Spleen (tissue), 11 donors: Measurements from ENCODE around the gene SPATA3. TPM values are rescaled to one million over a fixed set of nuclear protein-coding genes. Genes with fewer than 3 reads are reported as not detected.

ENCODE experiments used
- DNase-seq: peaks from one replicate; pipeline ENCODE4 v3.0.0-alpha.2; 2020
- H3K27ac ChIP-seq, 8 donors: fragments of 200-600 bp; sonication (generic) in 7 of 8; 1 replicate in 4 of 8; 2 replicates in 4 of 8; pipeline versions ENCODE4 v1.5.0 to v1.8.0; 2016 to 2021; ENCODE audit warnings: inconsistent platforms in 4 of 8, mild to moderate bottlenecking in 4 of 8, moderate library complexity in 1 of 8
- H3K27me3 ChIP-seq, 7 donors: fragments of 200-600 bp; sonication (generic) in 6 of 7; replicated peaks in 1 of 7; 1 replicate in 4 of 7; 2 replicates in 3 of 7; pipeline versions ENCODE4 v1.5.0 to v1.8.0; 2016 to 2021; ENCODE audit warnings: inconsistent platforms in 3 of 7, mild to moderate bottlenecking in 1 of 7
- H3K36me3 ChIP-seq, 6 donors: fragments of 200-600 bp; sonication (generic) in 5 of 6; 1 replicate in 4 of 6; 2 replicates in 2 of 6; pipeline versions ENCODE4 v1.5.0 to v1.8.0; 2016 to 2021; ENCODE audit warnings: inconsistent platforms in 2 of 6
- H3K4me1 ChIP-seq, 6 donors: fragments of 200-600 bp; sonication (generic) in 5 of 6; 1 replicate in 3 of 6; 2 replicates in 3 of 6; pipeline versions ENCODE4 v1.5.0 to v1.8.0; 2016 to 2021; ENCODE audit warnings: inconsistent platforms in 3 of 6
- H3K4me3 ChIP-seq, 8 donors: fragments of 200-600 bp; sonication (generic) in 7 of 8; 1 replicate in 4 of 8; 2 replicates in 4 of 8; pipeline versions ENCODE4 v1.5.0 to v1.8.0; 2016 to 2021; ENCODE audit warnings: inconsistent platforms in 4 of 8, mild to moderate bottlenecking in 4 of 8, moderate library complexity in 2 of 8
- H3K9me3 ChIP-seq, 8 donors: fragments of 200-600 bp; sonication (generic) in 7 of 8; 1 replicate in 4 of 8; 2 replicates in 4 of 8; pipeline versions ENCODE4 v1.5.0 to v1.8.0; 2016 to 2021; ENCODE audit warnings: inconsistent platforms in 4 of 8
- CTCF ChIP-seq, 11 experiments: fragments of 200-600 bp in 7 of 11; fragments of 450-650 bp in 4 of 11; sonication (generic) in 4 of 11; IDR thresholded peaks in 8 of 11; conservative IDR thresholded peaks in 3 of 11; 1 replicate in 7 of 11; 2 replicates in 4 of 11; pipeline versions ENCODE4 v1.4.0 to v1.8.0; 2016 to 2021; ENCODE audit warnings: antibody characterized with exemption in 11 of 11, inconsistent platforms in 4 of 11, mild to moderate bottlenecking in 1 of 11
- POLR2A ChIP-seq, 3 donors: fragments of 450-650 bp; IDR thresholded peaks; one replicate each; pipeline ENCODE4 v1.5.1; 2017; ENCODE audit warnings: antibody characterized with exemption in 3 of 3, mild to moderate bottlenecking in 1 of 3
- POLR2AphosphoS5 ChIP-seq, 3 donors: sonication (generic); formaldehyde crosslinking; IDR thresholded peaks; one replicate each; pipeline ENCODE4 v1.5.1; 2017; ENCODE audit warnings: antibody characterized with exemption in 3 of 3
- WGBS, 5 donors: extraction: QIAGEN DNeasy Blood & Tissue Kit in 3 of 5; methylation state at CpG; one replicate each; pipeline versions ENCODE4 v1.1.5 to v1.1.7; 2013 to 2018; 5-methylcytosine and 5-hydroxymethylcytosine counted together
- intact Hi-C: fragments of 100-400 bp; cut with DNase I; formaldehyde crosslinking; loops from one replicate; pipeline ENCODE4 v1.15.0; 2023; ENCODE audit warnings: low total_unique reads
- polyA plus RNA-seq, 3 donors: library from polyadenylated mRNA; stranded (reverse); fragments of 200-250 nt; gene quantifications; one replicate each; pipeline ENCODE4 v1.2.1, GENCODE V29; 2013
- total RNA-seq, 7 donors: library from RNA; depleted of rRNA in 3 of 7; stranded (reverse); fragments of >200 nt in 3 of 7; fragmentation: NEBNext Ultra II Directional in 4 of 7; extraction: Animal tissue kit (Norgen Biotek cat#: 25700) in 4 of 7; gene quantifications; one replicate each; pipeline versions ENCODE4 v1.1.0 to v1.2.1, GENCODE V29; 2016 to 2021
- donor health status: healthy with polysubstance abuse.
- donor health status: DM: no; HTN: no; CAD: no; lungs with moderate emphysema.
- donor health status: DM: no; HTN: no; CAD: no.
- donor health status: Bipolar disorder and iron deficiency.
- donor health status: healthy.
- donor health status: DM: no; HTN: no; CAD: no.
- donor health status: DM: yes; HTN: yes; CAD: no.

Gene SPATA3
- total and polyA plus RNA-seq, 10 donors, result not detected

GRCh38 chr2:230996661-230997060, 740 bp downstream of the SPATA3 start:
- TF ChIP-seq POLR2AphosphoS5 (IDR thresholded peaks at IDR 0.05) (no peak), POLR2A (IDR thresholded peaks at IDR 0.05) (no peak)
- H3K4me3 ChIP-seq, result no peak overlapping the region
- intact Hi-C loops, result no loop called here

GRCh38 chr2:230998882-230999281, 3.0 kb downstream of the SPATA3 start:
- Histone ChIP-seq H3K9me3 (peaks cover 0 to 4% (median 0%) of the 10 kb centered on the region in 8 donors), H3K36me3 (no peaks in the 10 kb centered on the region), H3K4me1 (no peaks in the 10 kb centered on the region), H3K27ac (no peak overlapping the region), H3K4me3 (no peak overlapping the region), H3K27me3 (peaks cover 0 to 77% (median 20%) of the 10 kb centered on the region in 7 donors)
- 84 to 94% (median 88%) methylated on average over 2 of the region's 2 CpGs for WGBS, 5 donors
- no peak for TF ChIP-seq CTCF (IDR thresholded peaks at IDR 0.05 in 8 of 11, conservative IDR thresholded peaks at IDR 0.05 in 3 of 11)
- TF ChIP-seq POLR2A (IDR thresholded peaks at IDR 0.05), result no peak
- DNase-seq, result no peak
- intact Hi-C loops, result no loop called here

More at GRCh38 chr2:230996661-230997060, 740 bp downstream of the SPATA3 start:
- peaks cover 0 to 4% (median 0%) of the 10 kb centered on the region in 8 donors for H3K9me3 ChIP-seq
- H3K36me3 ChIP-seq, result no peaks in the 10 kb centered on the region
- no peak overlapping the region for H3K27ac ChIP-seq
- no peaks in the 10 kb centered on the region for H3K4me1 ChIP-seq
- no peak for DNase-seq
- peaks cover 0 to 84% (median 20%) of the 10 kb centered on the region in 7 donors for H3K27me3 ChIP-seq

GRCh38 chr2:230999477-230999876, 3.6 kb downstream of the SPATA3 start:
- no peaks in the 10 kb centered on the region for H3K4me1 ChIP-seq
- H3K4me3 ChIP-seq, result no peak overlapping the region
- no peak for DNase-seq
- no peak for TF ChIP-seq POLR2A (IDR thresholded peaks at IDR 0.05)
- TF ChIP-seq CTCF (IDR thresholded peaks at IDR 0.05 in 8 of 11, conservative IDR thresholded peaks at IDR 0.05 in 3 of 11), result no peak
- TF ChIP-seq POLR2AphosphoS5 (IDR thresholded peaks at IDR 0.05), result no peak
- H3K36me3 ChIP-seq, result no peaks in the 10 kb centered on the region
- intact Hi-C loops, result no loop called here
- 68 to 77% (median 73%) methylated on average over 4 of the region's 4 CpGs for WGBS, 5 donors
- no peak overlapping the region for H3K27ac ChIP-seq
- H3K9me3 ChIP-seq, result peaks cover 0 to 4% (median 0%) of the 10 kb centered on the region in 8 donors
- H3K27me3 ChIP-seq, result peaks cover 0 to 72% (median 20%) of the 10 kb centered on the region in 7 donors

GRCh38 chr2:231000211-231000904, 4.4 kb downstream of the SPATA3 start:
- no peaks in the 10 kb centered on the region for H3K36me3 ChIP-seq
- no peak overlapping the region for H3K4me3 ChIP-seq
- H3K27me3 ChIP-seq, result peaks cover 0 to 63% (median 20%) of the 10 kb centered on the region in 7 donors
- 28 to 51% (median 46%) methylated on average over 24 of the region's 24 CpGs for WGBS, 5 donors
- H3K4me1 ChIP-seq, result no peaks in the 10 kb centered on the region
- DNase-seq, result no peak
- H3K27ac ChIP-seq, result no peak overlapping the region
- H3K9me3 ChIP-seq, result peaks cover 0 to 4% (median 0%) of the 10 kb centered on the region in 8 donors
- intact Hi-C loops, result no loop called here
- TF ChIP-seq POLR2AphosphoS5 (IDR thresholded peaks at IDR 0.05) (no peak), CTCF (IDR thresholded peaks at IDR 0.05 in 8 of 11, conservative IDR thresholded peaks at IDR 0.05 in 3 of 11) (no peak), POLR2A (IDR thresholded peaks at IDR 0.05) (no peak)
